ENCODE measurements around the gene NEDD1.

Gene NEDD1

GRCh38 chr12:96886998-96887677 is 19.9 kb upstream of the NEDD1 start:
- no peak overlapping the region for H3K14ac ChIP-seq (ENCODE audit: low read length)
- peak overlapping the region; percentile 54 for H2BK12ac ChIP-seq (ENCODE audit: low read length)
- no peaks in the 10 kb centered on the region for H3K36me3 ChIP-seq (ENCODE audit: control insufficient read depth in 1 of 2, insufficient read depth in 2 of 2, low read length in 2 of 2)
- no peak for DNase-seq
- H3K4me1 ChIP-seq (ENCODE audit: control insufficient read depth in 1 of 2, insufficient read depth in 2 of 2, low read length in 2 of 2), result peaks cover 14 to 18% of the 10 kb centered on the region in 2 experiments
- H3K27ac ChIP-seq (ENCODE audit: low read depth, low read length), result peak overlapping the region; percentile 89
- no peaks in the 10 kb centered on the region for H3K27me3 ChIP-seq (ENCODE audit: insufficient read depth, low read length)
- H2BK120ac ChIP-seq (ENCODE audit: insufficient read depth, low read length, poor library complexity), result no peak overlapping the region
- no peak overlapping the region for H2AK5ac ChIP-seq (ENCODE audit: low read length)
- no peak overlapping the region for H3K4me3 ChIP-seq (ENCODE audit: low read depth, low read length)
- no peak overlapping the region for H4K12ac ChIP-seq (ENCODE audit: low read depth, low read length)
- no peak overlapping the region for H2AFZ ChIP-seq (ENCODE audit: insufficient read depth, low read length, poor library complexity)
- peak overlapping the region; percentile 26 for H3K4me2 ChIP-seq (ENCODE audit: low read length)
- H3K79me2 ChIP-seq (ENCODE audit: control insufficient read depth, insufficient read depth, low read length, poor library complexity), result no peaks in the 10 kb centered on the region
- no peak overlapping the region for H4K8ac ChIP-seq (ENCODE audit: low read depth, low read length)
- H4K91ac ChIP-seq (ENCODE audit: low read depth, low read length), result no peak overlapping the region
- no peaks in the 10 kb centered on the region for H3K9me3 ChIP-seq (ENCODE audit: insufficient read depth, low read depth, low read length)
- peaks cover 5% of the 10 kb centered on the region for H3K79me1 ChIP-seq (ENCODE audit: low read length)
- H3K4ac ChIP-seq (ENCODE audit: low read depth, low read length), result no peak overlapping the region
- H3K23ac ChIP-seq (ENCODE audit: low read length), result no peak overlapping the region
- no peak overlapping the region for H3K9ac ChIP-seq (ENCODE audit: low read length)
- H2BK5ac ChIP-seq (ENCODE audit: low read depth, low read length, poor library complexity), result peak overlapping the region; percentile 44
- no CpG with 5 or more reads among the region's 4 CpGs for WGBS (ENCODE audit: extremely low coverage, insufficient coverage, insufficient read length)
- no peak overlapping the region for H3K18ac ChIP-seq (ENCODE audit: low read length)

GRCh38 chr12:96889273-96889933 is 17.7 kb upstream of the NEDD1 start:
- Histone ChIP-seq H3K27me3 (ENCODE audit: insufficient read depth, low read length) (no peaks in the 10 kb centered on the region), H3K4me3 (ENCODE audit: low read depth, low read length) (no peak overlapping the region), H3K79me2 (ENCODE audit: control insufficient read depth, insufficient read depth, low read length, poor library complexity) (no peaks in the 10 kb centered on the region), H3K79me1 (ENCODE audit: low read length) (peaks cover 5% of the 10 kb centered on the region), H2BK120ac (ENCODE audit: insufficient read depth, low read length, poor library complexity) (no peak overlapping the region), H3K9ac (ENCODE audit: low read length) (no peak overlapping the region), H3K4me2 (ENCODE audit: low read length) (no peak overlapping the region), H2AK5ac (ENCODE audit: low read length) (no peak overlapping the region), H2BK5ac (ENCODE audit: low read depth, low read length, poor library complexity) (no peak overlapping the region), H4K8ac (ENCODE audit: low read depth, low read length) (no peak overlapping the region), H3K4me1 (ENCODE audit: control insufficient read depth in 1 of 2, insufficient read depth in 2 of 2, low read length in 2 of 2) (peaks cover 14 to 18% of the 10 kb centered on the region in 2 experiments), H3K18ac (ENCODE audit: low read length) (no peak overlapping the region), H3K4ac (ENCODE audit: low read depth, low read length) (no peak overlapping the region), H3K23ac (ENCODE audit: low read length) (no peak overlapping the region), H4K12ac (ENCODE audit: low read depth, low read length) (no peak overlapping the region), H3K27ac (ENCODE audit: low read depth, low read length) (no peak overlapping the region), H3K9me3 (ENCODE audit: insufficient read depth, low read depth, low read length) (peaks cover 2% of the 10 kb centered on the region), H2AFZ (ENCODE audit: insufficient read depth, low read length, poor library complexity) (no peak overlapping the region), H4K91ac (ENCODE audit: low read depth, low read length) (no peak overlapping the region), H3K36me3 (ENCODE audit: control insufficient read depth in 1 of 2, insufficient read depth in 2 of 2, low read length in 2 of 2) (peaks cover 0 to 2% of the 10 kb centered on the region in 2 experiments), H2BK12ac (ENCODE audit: low read length) (no peak overlapping the region), H3K14ac (ENCODE audit: low read length) (no peak overlapping the region)
- DNase-seq, result peak in 1 of 2 donors; percentile 36
- no CpG with 5 or more reads among the region's 5 CpGs for WGBS (ENCODE audit: extremely low coverage, insufficient coverage, insufficient read length)

- no peak overlapping the region for H3K4ac ChIP-seq (ENCODE audit: low read depth, low read length)
- DNase-seq, result no peak
- peaks cover 14 to 18% of the 10 kb centered on the region in 2 experiments for H3K4me1 ChIP-seq (ENCODE audit: control insufficient read depth in 1 of 2, insufficient read depth in 2 of 2, low read length in 2 of 2)
- no peak overlapping the region for H2BK5ac ChIP-seq (ENCODE audit: low read depth, low read length, poor library complexity)
- H2BK120ac ChIP-seq (ENCODE audit: insufficient read depth, low read length, poor library complexity), result peak overlapping the region; percentile 83
- H2AK5ac ChIP-seq (ENCODE audit: low read length), result no peak overlapping the region
- no peak overlapping the region for H3K14ac ChIP-seq (ENCODE audit: low read length)
- no peak overlapping the region for H3K4me3 ChIP-seq (ENCODE audit: low read depth, low read length)
- no CpG with 5 or more reads among the region's 2 CpGs for WGBS (ENCODE audit: extremely low coverage, insufficient coverage, insufficient read length)
- H3K79me2 ChIP-seq (ENCODE audit: control insufficient read depth, insufficient read depth, low read length, poor library complexity), result no peaks in the 10 kb centered on the region
- peaks cover 5% of the 10 kb centered on the region for H3K79me1 ChIP-seq (ENCODE audit: low read length)
- no peak overlapping the region for H3K23ac ChIP-seq (ENCODE audit: low read length)
- no peak overlapping the region for H3K9ac ChIP-seq (ENCODE audit: low read length)
- H4K8ac ChIP-seq (ENCODE audit: low read depth, low read length), result no peak overlapping the region
- no peaks in the 10 kb centered on the region for H3K27me3 ChIP-seq (ENCODE audit: insufficient read depth, low read length)
- H4K12ac ChIP-seq (ENCODE audit: low read depth, low read length), result no peak overlapping the region
- H3K27ac ChIP-seq (ENCODE audit: low read depth, low read length), result no peak overlapping the region
- no peak overlapping the region for H2AFZ ChIP-seq (ENCODE audit: insufficient read depth, low read length, poor library complexity)
- H3K36me3 ChIP-seq (ENCODE audit: control insufficient read depth in 1 of 2, insufficient read depth in 2 of 2, low read length in 2 of 2), result peaks cover 0 to 2% of the 10 kb centered on the region in 2 experiments
- H3K9me3 ChIP-seq (ENCODE audit: insufficient read depth, low read depth, low read length), result peaks cover 2% of the 10 kb centered on the region
- no peak overlapping the region for H3K18ac ChIP-seq (ENCODE audit: low read length)
- H3K4me2 ChIP-seq (ENCODE audit: low read length), result no peak overlapping the region
- no peak overlapping the region for H2BK12ac ChIP-seq (ENCODE audit: low read length)
- no peak overlapping the region for H4K91ac ChIP-seq (ENCODE audit: low read depth, low read length)
Measured at GRCh38 chr12:96890331-96890730, 16.7 kb upstream of the NEDD1 start.

GRCh38 chr12:96892104-96892503 is 15.0 kb upstream of the NEDD1 start:
- Histone ChIP-seq H3K9ac (ENCODE audit: low read length) (no peak overlapping the region), H4K12ac (ENCODE audit: low read depth, low read length) (no peak overlapping the region), H3K36me3 (ENCODE audit: control insufficient read depth in 1 of 2, insufficient read depth in 2 of 2, low read length in 2 of 2) (peaks cover 0 to 2% of the 10 kb centered on the region in 2 experiments), H2BK5ac (ENCODE audit: low read depth, low read length, poor library complexity) (no peak overlapping the region), H2AK5ac (ENCODE audit: low read length) (no peak overlapping the region), H4K8ac (ENCODE audit: low read depth, low read length) (no peak overlapping the region), H2BK12ac (ENCODE audit: low read length) (no peak overlapping the region), H3K79me2 (ENCODE audit: control insufficient read depth, insufficient read depth, low read length, poor library complexity) (no peaks in the 10 kb centered on the region), H3K79me1 (ENCODE audit: low read length) (peaks cover 3% of the 10 kb centered on the region), H3K27ac (ENCODE audit: low read depth, low read length) (no peak overlapping the region), H4K91ac (ENCODE audit: low read depth, low read length) (no peak overlapping the region), H3K4me2 (ENCODE audit: low read length) (no peak overlapping the region), H2BK120ac (ENCODE audit: insufficient read depth, low read length, poor library complexity) (no peak overlapping the region), H3K4ac (ENCODE audit: low read depth, low read length) (no peak overlapping the region), H2AFZ (ENCODE audit: insufficient read depth, low read length, poor library complexity) (no peak overlapping the region), H3K4me1 (ENCODE audit: control insufficient read depth in 1 of 2, insufficient read depth in 2 of 2, low read length in 2 of 2) (peaks cover 9% of the 10 kb centered on the region in 2 experiments), H3K14ac (ENCODE audit: low read length) (no peak overlapping the region), H3K9me3 (ENCODE audit: insufficient read depth, low read depth, low read length) (peaks cover 2% of the 10 kb centered on the region), H3K27me3 (ENCODE audit: insufficient read depth, low read length) (no peaks in the 10 kb centered on the region), H3K4me3 (ENCODE audit: low read depth, low read length) (no peak overlapping the region), H3K18ac (ENCODE audit: low read length) (no peak overlapping the region), H3K23ac (ENCODE audit: low read length) (no peak overlapping the region)
- WGBS (ENCODE audit: extremely low coverage, insufficient coverage, insufficient read length), result no CpG with 5 or more reads among the region's 3 CpGs
- DNase-seq, result no peak

Measured in trophoblast cell (in vitro differentiated cells and primary cell).